IMR-90 (cell line): ENCODE results near the gene DNPH1. TPM values are rescaled to one million over a fixed set of nuclear protein-coding genes. Genes with fewer than 3 reads are reported as not detected.

ENCODE experiments used
- ATAC-seq: fragments of 200-7000 bp; cut with Tn5 transposase; 2 replicates; pipeline ENCODE4 v1.9.1; 2020; ENCODE audit warnings: low read depth, mild to moderate bottlenecking, moderate library complexity
- BruUV-seq: library from RNA; stranded (reverse); fragments of 400-500 nt; replicated peaks from 2 replicates; lab custom pipeline; 2021; lab: Mats Ljungman, UMichigan
- CTCF ChIA-PET: fragments of 300-600 bp; formaldehyde crosslinking; extraction: SDS; loops from one replicate; lab custom pipeline; 2021; ENCODE audit warnings: antibody characterized with exemption; lab: Yijun Ruan, JAX
- POLR2A ChIA-PET: fragments of 300-600 bp; sonication (Branson Sonifier 250); formaldehyde crosslinking; loops from one replicate; lab custom pipeline; 2022; ENCODE audit warnings: antibody characterized with exemption; ENCODE audit not compliant: unreplicated experiment; lab: Charles Lee
- DNase-seq: peaks from one replicate; pipeline ENCODE4 v3.0.0; 2013
- H2AFZ ChIP-seq: replicated peaks from 2 replicates; pipeline ENCODE3; 2013; ENCODE audit warnings: low read length, mild to moderate bottlenecking; ENCODE audit not compliant: poor library complexity
- H2AK5ac ChIP-seq: 2 replicates; pipeline ENCODE4 v1.6.1; 2013; ENCODE audit warnings: low read depth, low read length, inconsistent platforms
- H2AK9ac ChIP-seq: replicated peaks from 2 replicates; pipeline ENCODE3; 2013; ENCODE audit warnings: mild to moderate bottlenecking, low read depth, low read length, moderate library complexity; ENCODE audit not compliant: poor library complexity
- H2BK120ac ChIP-seq: 2 replicates; pipeline ENCODE4 v1.6.1; 2013; ENCODE audit warnings: low read depth, low read length, inconsistent platforms
- H2BK15ac ChIP-seq: 3 replicates; pipeline ENCODE4 v1.6.1; 2013; ENCODE audit warnings: low read depth, low read length, inconsistent platforms
- H2BK20ac ChIP-seq: 2 replicates; pipeline ENCODE4 v1.6.1; 2013; ENCODE audit warnings: low read depth, mild to moderate bottlenecking, inconsistent platforms, low read length, moderate library complexity
- H2BK5ac ChIP-seq: 2 replicates; pipeline ENCODE4 v1.6.1; 2013; ENCODE audit warnings: mild to moderate bottlenecking, low read depth, low read length, inconsistent platforms; ENCODE audit not compliant: poor library complexity, severe bottlenecking
- H3K14ac ChIP-seq: replicated peaks from 2 replicates; pipeline ENCODE4 v1.6.1; 2013; ENCODE audit warnings: low read depth, low read length, inconsistent platforms
- H3K18ac ChIP-seq: 2 replicates; pipeline ENCODE4 v1.6.1; 2013; ENCODE audit warnings: low read depth, low read length, control low read depth
- H3K23ac ChIP-seq: 2 replicates; pipeline ENCODE4 v1.6.1; 2013; ENCODE audit warnings: low read depth, low read length, inconsistent platforms
- H3K27ac ChIP-seq: 2 replicates; pipeline ENCODE4 v1.5.1; 2013; ENCODE audit warnings: mild to moderate bottlenecking, control low read depth, low read length; ENCODE audit not compliant: insufficient read depth
- H3K27me3 ChIP-seq: 2 replicates; pipeline ENCODE4 v1.6.1; 2013; ENCODE audit warnings: low read length; ENCODE audit not compliant: control insufficient read depth, insufficient read depth
- H3K36me3 ChIP-seq: 2 replicates; pipeline ENCODE4 v1.6.1; 2013; ENCODE audit warnings: low read length, mixed read lengths; ENCODE audit not compliant: control insufficient read depth, insufficient read depth
- H3K4ac ChIP-seq: 2 replicates; pipeline ENCODE4 v1.6.1; 2013; ENCODE audit warnings: low read depth, low read length, inconsistent platforms
- H3K4me1 ChIP-seq: 2 replicates; pipeline ENCODE4 v1.6.1; 2013; ENCODE audit warnings: low read length, mixed read lengths; ENCODE audit not compliant: control insufficient read depth, insufficient read depth
- H3K4me2 ChIP-seq: 2 replicates; pipeline ENCODE4 v1.6.1; 2013; ENCODE audit warnings: low read depth, mild to moderate bottlenecking, control low read depth, low read length, moderate library complexity
- H3K4me3 ChIP-seq: 2 replicates; pipeline ENCODE4 v1.5.1; 2013; ENCODE audit warnings: low read depth, mild to moderate bottlenecking, control low read depth, low read length, moderate library complexity; ENCODE audit not compliant: insufficient read depth
- H3K56ac ChIP-seq: 2 replicates; pipeline ENCODE4 v1.6.1; 2013; ENCODE audit warnings: low read length, inconsistent platforms; ENCODE audit not compliant: insufficient read depth; ENCODE audit errors: extremely low read depth
- H3K79me1 ChIP-seq, 2 experiments: 2 replicates each; pipeline ENCODE4 v1.6.1; 2013; ENCODE audit warnings: low read length in 2 of 2, inconsistent platforms in 1 of 2, low read depth in 1 of 2
- H3K9ac ChIP-seq: 2 replicates; pipeline ENCODE4 v1.6.1; 2013; ENCODE audit warnings: low read depth, low read length, control low read depth
- H3K9me1 ChIP-seq: 2 replicates; pipeline ENCODE4 v1.6.1; 2013; ENCODE audit warnings: low read length, inconsistent platforms; ENCODE audit not compliant: insufficient read depth
- H3K9me3 ChIP-seq: 2 replicates; pipeline ENCODE4 v1.6.1; 2013; ENCODE audit warnings: low read length; ENCODE audit not compliant: control insufficient read depth, insufficient read depth
- H4K20me1 ChIP-seq: 2 replicates; pipeline ENCODE4 v1.6.1; 2013; ENCODE audit warnings: low read length, inconsistent platforms; ENCODE audit not compliant: insufficient read depth
- H4K5ac ChIP-seq: 2 replicates; pipeline ENCODE4 v1.6.1; 2013; ENCODE audit warnings: mild to moderate bottlenecking, low read depth, low read length, control low read depth
- H4K8ac ChIP-seq, 2 experiments: 2 replicates each; pipeline ENCODE4 v1.6.1; 2013; ENCODE audit warnings: low read depth in 2 of 2, low read length in 2 of 2, control low read depth in 1 of 2, inconsistent platforms in 1 of 2
- H4K91ac ChIP-seq: 2 replicates; pipeline ENCODE4 v1.6.1; 2013; ENCODE audit warnings: low read depth, low read length, inconsistent platforms; ENCODE audit not compliant: insufficient read depth
- BHLHE40 ChIP-seq: fragments of 150-350 bp; IDR thresholded peaks from 2 replicates; pipeline ENCODE4 v1.6.1; 2016; ENCODE audit warnings: mild to moderate bottlenecking, low read depth, low read length
- CEBPB ChIP-seq: IDR thresholded peaks from 2 replicates; pipeline ENCODE4 v1.6.1; 2012; ENCODE audit warnings: low read depth, low read length, improper control_type of control experiment
- CHD1 ChIP-seq: IDR thresholded peaks from 2 replicates; pipeline ENCODE4 v1.6.1; 2012; ENCODE audit warnings: low read depth, low read length, improper control_type of control experiment
- ELK1 ChIP-seq: fragments of 150-350 bp; IDR thresholded peaks from 2 replicates; pipeline ENCODE4 v1.6.1; 2016; ENCODE audit warnings: low read depth, mild to moderate bottlenecking, low read length, moderate library complexity, borderline replicate concordance
- FOS ChIP-seq: fragments of 150-350 bp; IDR thresholded peaks from 2 replicates; pipeline ENCODE4 v1.6.1; 2016; ENCODE audit warnings: low read depth, low read length
- MAFK ChIP-seq: IDR thresholded peaks from 2 replicates; pipeline ENCODE4 v1.6.1; 2012; ENCODE audit warnings: low read depth, low read length, improper control_type of control experiment
- MAZ ChIP-seq: IDR thresholded peaks from 2 replicates; pipeline ENCODE4 v1.6.1; 2012; ENCODE audit warnings: low read depth, mild to moderate bottlenecking, low read length, improper control_type of control experiment, moderate library complexity, borderline replicate concordance
- MXI1 ChIP-seq: IDR thresholded peaks from 2 replicates; pipeline ENCODE4 v1.6.1; 2012; ENCODE audit warnings: low read depth, mild to moderate bottlenecking, low read length, moderate library complexity, borderline replicate concordance
- NFE2L2 ChIP-seq: fragments of 150-350 bp; IDR thresholded peaks from 2 replicates; pipeline ENCODE4 v1.6.1; 2016; ENCODE audit warnings: low read depth, mild to moderate bottlenecking, low read length
- POLR2A ChIP-seq: IDR thresholded peaks from 2 replicates; pipeline ENCODE4 v1.6.1; 2012; ENCODE audit warnings: mild to moderate bottlenecking, low read depth, low read length
- RAD21 ChIP-seq: IDR thresholded peaks from 2 replicates; pipeline ENCODE4 v1.6.1; 2012; ENCODE audit warnings: low read length, improper control_type of control experiment
- RCOR1 ChIP-seq: IDR thresholded peaks from 2 replicates; pipeline ENCODE4 v1.6.1; 2012; ENCODE audit warnings: mild to moderate bottlenecking, low read length, improper control_type of control experiment; ENCODE audit not compliant: insufficient replicate concordance
- RFX5 ChIP-seq: IDR thresholded peaks from 2 replicates; pipeline ENCODE4 v1.8.0; 2012; ENCODE audit warnings: low read depth, mild to moderate bottlenecking, low read length, moderate library complexity
- SMC3 ChIP-seq: fragments of 150-350 bp; IDR thresholded peaks from 2 replicates; pipeline ENCODE4 v1.6.1; 2016; ENCODE audit warnings: low read depth, mild to moderate bottlenecking, antibody characterized with exemption, low read length, moderate library complexity
- USF2 ChIP-seq: fragments of 150-350 bp; IDR thresholded peaks from 2 replicates; pipeline ENCODE4 v1.6.1; 2017; ENCODE audit warnings: mild to moderate bottlenecking, antibody characterized with exemption, low read length, low read depth
- WGBS, 2 experiments: methylation state at CpG; one replicate each; pipeline versions ENCODE4 v1.1.5 to v1.1.7; 2013; ENCODE audit warnings: missing lambda C conversion rate in 2 of 2; ENCODE audit not compliant: insufficient read length in 1 of 2; ENCODE audit errors: extremely low coverage in 2 of 2; 5-methylcytosine and 5-hydroxymethylcytosine counted together
- dilution Hi-C: fragments of 300-500 bp; cut with HindIII; formaldehyde crosslinking; loops from one replicate; pipeline ENCODE4 v1.14.3; 2018; ENCODE audit warnings: low sequenced_read_pairs; ENCODE audit not compliant: unreplicated experiment
- in situ Hi-C: fragments of 300-500 bp; cut with MboI; formaldehyde crosslinking; loops from 3 replicates; pipeline ENCODE4 v1.14.3; 2019; ENCODE audit warnings: low sequenced_read_pairs, inconsistent platforms, mixed read lengths
- intact Hi-C: fragments of 100-400 bp; cut with micrococcal nuclease; formaldehyde crosslinking; loops from 2 replicates; pipeline ENCODE4 v1.10.0; 2022
- polyA plus RNA-seq, 3 experiments: library from polyadenylated mRNA; depleted of rRNA; stranded (reverse); fragments of >200 nt; gene quantifications; 2 replicates each; pipeline ENCODE4 v1.2.3, GENCODE V29; 2012; ENCODE audit warnings: low replicate concordance in 1 of 3
- total RNA-seq: library from RNA; depleted of rRNA; stranded (reverse); fragments of >200 nt; gene quantifications from 2 replicates; pipeline ENCODE4 v1.2.3, GENCODE V29; 2012
- TF ChIP-seq, protein P1 (sequence below): conservative IDR thresholded peaks from 2 replicates; pipeline ENCODE4 v1.5.1; 2012; ENCODE audit warnings: mild to moderate bottlenecking, low read depth, low read length, improper control_type of control experiment

DNPH1 gene
- total and polyA plus RNA-seq, 2 of the 4 experiments (the other 2 are of a cell fraction), result 19.0 to 47.8 TPM

GRCh38 chr6:43278524-43279078 lies 49.3 kb upstream of the DNPH1 start:
- POLR2A ChIA-PET, result no interaction called here
- H3K4me2 ChIP-seq, result no peak overlapping the region

More at GRCh38 chr6:43278524-43279078, 49.3 kb upstream of the DNPH1 start:
- Histone ChIP-seq H2BK120ac (0 out of 2 replicates have a peak overlapping the region, but pooled peaks have one; percentile 5), H3K36me3 (no peaks in the 10 kb centered on the region), H3K4me3 (no peak overlapping the region), H4K20me1 (no peaks in the 10 kb centered on the region), H3K79me1 (no peaks in the 10 kb centered on the region), H3K9me3 (no peaks in the 10 kb centered on the region), H2AK5ac (peak overlapping the region; percentile 33; the same call in 1 of the 2 replicates), H4K8ac (peak overlapping the region; percentile 7 to 70; a peak in 1 of 4 replicates), H2BK5ac (no peak overlapping the region), H3K27me3 (peaks cover 35% of the 10 kb centered on the region), H2BK20ac (peak overlapping the region; percentile 52; the same call in 1 of the 2 replicates), H3K9ac (peak overlapping the region; percentile 46; the same call in 1 of the 2 replicates), H3K23ac (no peak overlapping the region), H3K18ac (no peak overlapping the region), H3K14ac (no peak overlapping the region), H2BK15ac (no peak overlapping the region), H3K56ac (no peak overlapping the region), H4K5ac (no peak overlapping the region), H4K91ac (no peak overlapping the region; the same call in 1 of the 2 replicates), H2AFZ (peak overlapping the region; percentile 67), H2AK9ac (peak overlapping the region; percentile 12), H3K9me1 (peaks cover 6% of the 10 kb centered on the region; the same call in 1 of the 2 replicates), H3K4ac (no peak overlapping the region; the same call in 1 of the 2 replicates), H3K4me1 (peaks cover 10% of the 10 kb centered on the region), H3K27ac (no peak overlapping the region)
- CTCF ChIA-PET, result no interaction called here
- intact Hi-C loops (no loop called here), in situ Hi-C loops (no loop called here), dilution Hi-C loops (no loop called here)
- TF ChIP-seq USF2 (no peak), ELK1 (no peak), SMC3 (no peak), MAZ (no peak), RFX5 (no peak), CEBPB (no peak), CHD1 (no peak), RAD21 (no peak), NFE2L2 (no peak), MXI1 (no peak), BHLHE40 (no peak), POLR2A (no peak), MAFK (no peak), FOS (no peak), RCOR1 (no peak)
- TF ChIP-seq, protein P1, sequence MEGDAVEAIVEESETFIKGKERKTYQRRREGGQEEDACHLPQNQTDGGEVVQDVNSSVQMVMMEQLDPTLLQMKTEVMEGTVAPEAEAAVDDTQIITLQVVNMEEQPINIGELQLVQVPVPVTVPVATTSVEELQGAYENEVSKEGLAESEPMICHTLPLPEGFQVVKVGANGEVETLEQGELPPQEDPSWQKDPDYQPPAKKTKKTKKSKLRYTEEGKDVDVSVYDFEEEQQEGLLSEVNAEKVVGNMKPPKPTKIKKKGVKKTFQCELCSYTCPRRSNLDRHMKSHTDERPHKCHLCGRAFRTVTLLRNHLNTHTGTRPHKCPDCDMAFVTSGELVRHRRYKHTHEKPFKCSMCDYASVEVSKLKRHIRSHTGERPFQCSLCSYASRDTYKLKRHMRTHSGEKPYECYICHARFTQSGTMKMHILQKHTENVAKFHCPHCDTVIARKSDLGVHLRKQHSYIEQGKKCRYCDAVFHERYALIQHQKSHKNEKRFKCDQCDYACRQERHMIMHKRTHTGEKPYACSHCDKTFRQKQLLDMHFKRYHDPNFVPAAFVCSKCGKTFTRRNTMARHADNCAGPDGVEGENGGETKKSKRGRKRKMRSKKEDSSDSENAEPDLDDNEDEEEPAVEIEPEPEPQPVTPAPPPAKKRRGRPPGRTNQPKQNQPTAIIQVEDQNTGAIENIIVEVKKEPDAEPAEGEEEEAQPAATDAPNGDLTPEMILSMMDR, result no peak
- no CpG with 5 or more reads among the region's 4 CpGs for WGBS, 2 experiments
- peak; percentile 76 for ATAC-seq
- DNase-seq, result peak; percentile 30
- no TSS peak for BruUV-seq
